HG02870 (cell line): ENCODE results near the gene FAM83G.

Experiments
- ATAC-seq: cut with Tn5 transposase; IDR thresholded peaks from one replicate; pipeline ENCODE4 v1.9.1; 2021; ENCODE audit warnings: mild to moderate bottlenecking, moderate library complexity; ENCODE audit not compliant: unreplicated experiment

Gene FAM83G

GRCh38 chr17:18991531-18992315, 12.8 kb downstream of the FAM83G start:
- ATAC-seq = no peak

GRCh38 chr17:18990331-18990730, 14.2 kb downstream of the FAM83G start:
- ATAC-seq = no peak

GRCh38 chr17:18988546-18989173, 15.9 kb downstream of the FAM83G start:
- ATAC-seq = no peak

GRCh38 chr17:18987862-18988545, 16.6 kb downstream of the FAM83G start:
- ATAC-seq = no peak

DNA sequence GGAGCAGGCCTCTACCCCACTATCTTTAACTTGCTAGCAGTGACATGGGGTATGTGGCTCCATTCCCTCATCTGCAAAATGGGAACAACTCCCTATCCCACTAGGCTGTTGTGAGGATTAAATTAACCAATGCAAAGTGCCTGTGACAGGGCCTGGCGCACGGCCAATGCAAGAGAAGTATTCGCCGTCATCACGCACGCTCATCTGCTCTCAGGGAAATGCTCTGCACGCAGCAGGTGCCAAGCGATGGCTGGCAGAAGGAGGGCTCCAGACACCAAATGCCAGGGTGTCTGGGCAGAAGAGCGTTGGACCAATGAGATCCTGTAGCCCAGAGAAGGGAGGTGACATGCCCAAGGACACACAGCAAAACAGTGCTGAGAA, 17.3 kb downstream of the FAM83G start:
- no peak for ATAC-seq

- no peak for ATAC-seq
Observed at GRCh38 chr17:18986541-18987229, 17.9 kb downstream of the FAM83G start.

- ATAC-seq = no peak
Observed at GRCh38 chr17:18985475-18985874, 19.1 kb downstream of the FAM83G start.

DNA sequence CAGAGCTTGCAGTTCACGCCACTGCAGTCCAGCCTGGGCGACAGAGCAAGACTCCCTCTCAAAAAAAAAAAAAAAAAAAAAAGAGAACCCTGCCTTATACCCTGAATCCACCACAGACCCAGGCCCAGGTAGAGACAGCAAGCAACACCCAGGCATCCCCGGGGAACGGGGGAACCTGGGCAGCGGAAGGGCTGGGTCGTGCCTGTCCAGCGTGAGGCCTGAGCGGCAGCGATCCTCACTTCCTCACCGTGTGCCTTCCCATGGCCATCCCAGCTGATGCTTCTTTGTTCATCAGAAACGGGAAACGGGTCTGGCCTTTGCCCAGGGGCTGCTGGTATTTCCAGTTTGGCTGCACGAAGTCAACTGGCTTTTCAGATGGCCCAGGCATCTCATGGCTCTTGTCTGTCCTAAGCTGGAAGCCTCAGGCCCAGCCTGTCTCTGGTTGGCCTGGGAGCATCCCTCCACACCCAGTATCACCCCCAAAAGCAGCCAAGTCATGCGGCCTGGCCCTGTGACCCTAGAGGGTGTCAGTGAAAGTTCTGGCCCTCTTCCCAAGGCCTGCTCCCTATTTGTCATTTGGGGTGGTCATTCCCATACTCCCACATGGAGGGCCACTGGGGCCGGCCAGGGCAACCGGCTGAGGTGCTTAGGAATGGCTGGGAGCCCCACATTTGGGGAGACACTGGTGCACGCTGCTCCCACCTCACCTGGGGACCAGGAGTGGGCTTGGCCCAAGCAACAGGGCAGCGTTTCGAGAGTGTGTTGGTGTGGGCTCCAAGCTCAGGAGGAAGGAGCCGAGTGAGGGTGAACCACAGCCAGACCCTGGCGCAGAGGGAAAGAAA, 20.1 kb downstream of the FAM83G start:
- no peak for ATAC-seq

DNA sequence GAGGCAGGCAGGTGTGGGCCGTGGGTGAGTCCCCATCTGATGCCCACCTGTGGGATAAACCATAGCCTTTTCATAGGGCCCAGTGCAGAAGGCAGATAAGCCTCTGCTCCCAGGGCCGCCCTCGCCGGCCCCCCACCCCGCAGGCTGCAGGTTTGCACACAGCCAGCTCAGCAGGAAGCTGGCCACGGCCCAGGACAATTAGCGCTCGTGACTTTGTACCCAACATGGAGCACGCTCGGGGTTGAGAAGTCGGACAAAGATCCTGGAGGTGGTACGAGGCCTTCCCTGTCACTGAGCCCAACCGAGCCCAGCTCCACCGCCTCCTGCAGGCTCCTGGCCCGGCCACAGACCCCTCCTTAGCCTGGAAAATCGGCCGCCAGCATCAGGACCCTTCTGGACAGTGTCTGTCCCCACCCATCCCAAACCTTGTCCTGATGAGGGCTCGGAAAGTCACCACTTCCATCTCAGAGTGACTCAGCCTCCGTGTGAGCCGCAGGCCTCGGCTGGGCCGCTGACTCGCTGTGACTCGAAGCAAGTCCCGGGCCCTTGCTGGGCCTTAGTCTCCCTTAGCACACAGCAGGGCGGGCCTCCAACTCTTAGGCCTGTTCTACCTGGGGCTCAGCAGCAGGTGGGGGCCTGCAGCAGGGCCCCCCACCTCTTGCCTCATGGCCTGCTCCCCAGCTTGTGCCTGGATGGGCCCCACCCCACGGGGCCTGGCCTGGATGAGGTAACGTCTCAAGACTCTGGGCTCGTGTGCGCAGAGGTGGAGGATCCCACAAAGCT, 22.7 kb downstream of the FAM83G start:
- ATAC-seq = no peak

- ATAC-seq = no peak
Observed at GRCh38 chr17:18981335-18981641, 23.3 kb downstream of the FAM83G start.

- no peak for ATAC-seq
Observed at GRCh38 chr17:18980682-18981334, 23.8 kb downstream of the FAM83G start.

DNA sequence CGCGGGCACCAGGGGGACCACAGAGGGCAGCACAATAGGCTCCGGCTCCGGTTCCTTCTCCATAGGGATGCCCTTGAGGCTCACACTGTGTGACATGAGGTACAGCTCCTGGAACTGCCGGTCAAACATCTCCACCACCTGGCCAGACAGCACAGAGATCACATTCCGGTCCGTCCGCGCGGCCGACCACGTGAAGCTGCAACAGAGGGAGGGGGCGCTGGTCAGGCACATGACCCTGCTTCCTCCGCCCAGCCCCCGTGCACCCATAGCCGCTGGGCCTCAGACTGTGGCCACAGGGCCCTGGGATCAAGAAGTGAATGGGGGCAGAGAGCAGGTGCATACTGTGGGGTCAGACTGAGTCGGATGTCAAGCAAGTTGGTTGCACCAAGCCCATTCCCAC, 25.9 kb downstream of the FAM83G start:
- no peak for ATAC-seq

GRCh38 chr17:18978050-18978449, 26.5 kb downstream of the FAM83G start:
- no peak for ATAC-seq

DNA sequence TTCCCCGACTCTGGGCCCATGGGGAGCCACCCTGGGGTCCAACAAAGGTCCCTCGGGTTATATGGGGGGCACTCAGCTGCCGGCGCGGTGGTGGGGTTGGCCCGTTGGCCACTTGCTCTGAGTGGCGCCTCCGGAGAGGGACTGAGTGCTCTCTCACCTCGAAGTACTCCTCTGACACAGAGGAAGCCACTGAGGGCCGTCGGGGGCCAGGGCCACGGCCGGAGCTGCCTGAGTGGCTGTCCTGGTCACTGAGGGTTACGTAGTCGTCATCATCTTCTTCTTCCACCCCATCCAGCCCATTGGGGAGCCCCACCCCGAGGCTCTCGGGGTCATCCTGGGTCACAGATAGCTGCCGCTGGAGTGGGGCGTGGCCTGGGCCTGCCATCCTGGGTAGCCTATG, 26.9 kb downstream of the FAM83G start:
- ATAC-seq = no peak

DNA sequence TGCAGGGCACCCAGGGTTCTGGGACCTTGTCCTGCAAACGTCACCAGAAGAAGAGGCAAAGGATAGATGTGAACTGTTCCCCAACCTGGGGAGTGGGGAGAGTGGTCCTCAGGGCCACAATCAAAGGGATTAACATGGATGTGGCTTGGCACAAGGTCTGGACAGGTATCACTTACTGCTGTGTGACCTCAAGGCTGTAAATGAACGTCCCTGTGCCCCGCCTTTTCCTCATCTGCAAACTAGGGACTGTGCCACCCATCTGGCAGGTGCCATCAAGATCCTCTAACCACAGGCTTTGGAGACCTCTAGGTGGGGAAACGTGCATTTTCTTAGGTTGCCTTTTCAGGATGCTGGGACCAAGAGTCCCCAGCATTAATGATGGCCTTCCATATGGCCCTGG, 27.5 kb downstream of the FAM83G start:
- ATAC-seq = no peak

GRCh38 chr17:18976201-18976600, 28.4 kb downstream of the FAM83G start:
- ATAC-seq = no peak

- no peak for ATAC-seq
Observed at GRCh38 chr17:18975597-18975996, 29.0 kb downstream of the FAM83G start.

- no peak for ATAC-seq
Observed at GRCh38 chr17:18974407-18975149, 30.0 kb downstream of the FAM83G start.

DNA sequence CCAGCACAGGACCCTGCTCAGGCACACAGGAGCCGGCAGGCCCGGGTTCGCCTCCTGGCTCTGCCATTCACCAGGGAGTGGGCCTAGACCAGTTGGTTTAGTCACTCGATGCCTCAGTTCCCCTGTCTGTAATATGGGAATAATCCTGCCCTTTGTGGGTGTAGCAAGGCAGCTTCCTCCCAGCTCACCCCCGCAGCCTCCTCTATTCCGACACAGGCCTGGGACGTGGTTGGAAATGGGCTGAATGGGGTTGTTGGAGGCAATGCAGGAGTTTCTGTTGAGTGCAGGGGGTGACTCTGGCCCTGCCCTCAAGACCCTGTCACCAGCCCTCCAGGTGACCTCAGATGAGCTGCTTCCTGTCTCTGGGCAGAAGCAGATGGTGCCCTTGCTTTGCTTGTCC, 32.8 kb downstream of the FAM83G start:
- ATAC-seq = no peak
